Prostate gland (tissue), 2 donors: ENCODE results near the gene FAM83F.

Source experiments
- POLR2A ChIP-seq: fragments of 450-650 bp; IDR thresholded peaks from one replicate; pipeline ENCODE4 v1.6.1; 2016; ENCODE audit warnings: antibody characterized with exemption, mild to moderate bottlenecking
- POLR2AphosphoS5 ChIP-seq: sonication (generic); formaldehyde crosslinking; IDR thresholded peaks from one replicate; pipeline ENCODE4 v1.6.1; 2017; ENCODE audit warnings: antibody characterized with exemption
- TF ChIP-seq, protein P1 (sequence below), 4 experiments: fragments of 200-600 bp in 2 of 4; fragments of 450-650 bp in 2 of 4; sonication (generic) in 2 of 4; IDR thresholded peaks; 1 replicate in 3 of 4; 2 replicates in 1 of 4; pipeline ENCODE4 v1.5.1; 2016 to 2019; ENCODE audit warnings: antibody characterized with exemption in 4 of 4, mild to moderate bottlenecking in 2 of 4, moderate library complexity in 2 of 4

DNA sequence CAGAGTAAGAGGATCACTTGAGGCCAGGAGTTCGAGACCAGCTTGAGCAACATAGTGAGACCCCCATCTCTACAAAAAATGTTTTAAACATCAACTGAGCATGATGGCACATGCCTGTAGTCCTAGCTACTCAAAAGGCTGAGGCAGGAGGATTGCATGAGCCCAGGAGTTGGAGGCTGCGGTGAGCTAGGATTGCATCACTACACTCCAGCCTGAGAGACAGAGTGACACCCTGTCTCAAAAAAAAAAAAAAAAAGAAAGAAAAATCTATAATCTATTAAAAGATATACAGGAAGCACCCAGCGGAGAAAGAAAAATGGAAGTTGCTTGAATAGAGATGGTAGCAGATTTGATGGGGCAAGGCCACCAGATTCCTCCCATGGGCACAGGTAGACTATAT, 61.8 kb downstream of the FAM83F start:
- TF ChIP-seq, protein P1, sequence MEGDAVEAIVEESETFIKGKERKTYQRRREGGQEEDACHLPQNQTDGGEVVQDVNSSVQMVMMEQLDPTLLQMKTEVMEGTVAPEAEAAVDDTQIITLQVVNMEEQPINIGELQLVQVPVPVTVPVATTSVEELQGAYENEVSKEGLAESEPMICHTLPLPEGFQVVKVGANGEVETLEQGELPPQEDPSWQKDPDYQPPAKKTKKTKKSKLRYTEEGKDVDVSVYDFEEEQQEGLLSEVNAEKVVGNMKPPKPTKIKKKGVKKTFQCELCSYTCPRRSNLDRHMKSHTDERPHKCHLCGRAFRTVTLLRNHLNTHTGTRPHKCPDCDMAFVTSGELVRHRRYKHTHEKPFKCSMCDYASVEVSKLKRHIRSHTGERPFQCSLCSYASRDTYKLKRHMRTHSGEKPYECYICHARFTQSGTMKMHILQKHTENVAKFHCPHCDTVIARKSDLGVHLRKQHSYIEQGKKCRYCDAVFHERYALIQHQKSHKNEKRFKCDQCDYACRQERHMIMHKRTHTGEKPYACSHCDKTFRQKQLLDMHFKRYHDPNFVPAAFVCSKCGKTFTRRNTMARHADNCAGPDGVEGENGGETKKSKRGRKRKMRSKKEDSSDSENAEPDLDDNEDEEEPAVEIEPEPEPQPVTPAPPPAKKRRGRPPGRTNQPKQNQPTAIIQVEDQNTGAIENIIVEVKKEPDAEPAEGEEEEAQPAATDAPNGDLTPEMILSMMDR (IDR thresholded peaks at IDR 0.05), result no peak
- no peak for TF ChIP-seq POLR2A
- no peak for TF ChIP-seq POLR2AphosphoS5
